ENCODE results near the gene GALM. TPM values are rescaled to one million over a fixed set of nuclear protein-coding genes. Genes with fewer than 3 reads are reported as not detected.
"Not testable (repeated sequence)": the region's sequence is repeated elsewhere in the genome, so short reads cannot be mapped to it uniquely, and the experiment has no call there.

GALM gene
- total and polyA plus RNA-seq, 8 donors = 12.8 to 33.6 (median 25.3) TPM

- intact Hi-C loops (cut with DNase I) = no loop called here
- Histone ChIP-seq H3K4me1 (peaks cover 0 to 7% of the 10 kb centered on the region in 2 donors), H3K27me3 (no peaks in the 10 kb centered on the region), H3K9me3 (no peaks in the 10 kb centered on the region), H3K27ac (no peak overlapping the region), H3K36me3 (no peaks in the 10 kb centered on the region), H3K4me3 (no peak overlapping the region)
- ATAC-seq (no peak), DNase-seq (no peak)
- no peak for TF ChIP-seq CTCF (IDR thresholded peaks at IDR 0.05)
Observed at GRCh38 chr2:38698467-38699003, 32.6 kb downstream of the GALM start.

GRCh38 chr2:38700113-38700785, 34.3 kb downstream of the GALM start:
- no peak for DNase-seq
- H3K9me3 ChIP-seq = no peaks in the 10 kb centered on the region
- no peak overlapping the region for H3K4me3 ChIP-seq
- no peaks in the 10 kb centered on the region for H3K4me1 ChIP-seq
- no peak for TF ChIP-seq CTCF (IDR thresholded peaks at IDR 0.05)
- intact Hi-C loops (cut with DNase I) = no loop called here
- H3K27ac ChIP-seq = no peak overlapping the region
- no peaks in the 10 kb centered on the region for H3K27me3 ChIP-seq
- H3K36me3 ChIP-seq = no peaks in the 10 kb centered on the region
- no peak for ATAC-seq

GRCh38 chr2:38700881-38701458, 35.1 kb downstream of the GALM start:
- intact Hi-C loops (cut with DNase I) = no loop called here

DNA sequence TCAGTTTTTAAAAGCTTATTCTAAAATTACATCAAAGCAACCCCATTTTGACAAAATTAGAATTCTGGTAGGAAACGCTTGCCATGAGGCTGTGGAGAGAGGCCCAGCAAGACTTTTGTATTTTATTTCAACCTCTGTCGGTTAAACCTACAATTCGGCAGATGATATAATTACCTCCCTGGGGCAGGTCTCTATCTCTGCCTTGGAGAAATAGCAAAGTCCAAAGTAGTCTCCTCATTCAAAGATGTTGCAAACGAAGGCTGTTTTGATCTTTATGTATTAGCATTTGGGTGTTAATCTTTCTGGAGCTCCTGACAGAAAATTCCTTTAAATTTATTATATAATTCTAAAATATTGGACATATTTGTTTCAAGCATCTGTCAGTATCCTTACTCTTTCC, 35.6 kb downstream of the GALM start:
- intact Hi-C loops (cut with DNase I) = no loop called here
- H3K4me3 ChIP-seq = no peak overlapping the region
- no peaks in the 10 kb centered on the region for H3K36me3 ChIP-seq
- DNase-seq (no peak), ATAC-seq (no peak)
- H3K4me1 ChIP-seq = no peaks in the 10 kb centered on the region
- no peaks in the 10 kb centered on the region for H3K9me3 ChIP-seq
- H3K27ac ChIP-seq = no peak overlapping the region
- TF ChIP-seq CTCF (IDR thresholded peaks at IDR 0.05) = no peak
- no peaks in the 10 kb centered on the region for H3K27me3 ChIP-seq

More at GRCh38 chr2:38700881-38701458, 35.1 kb downstream of the GALM start:
- no peak overlapping the region for H3K4me3 ChIP-seq
- no peaks in the 10 kb centered on the region for H3K4me1 ChIP-seq
- no peak for TF ChIP-seq CTCF (IDR thresholded peaks at IDR 0.05)
- DNase-seq (no peak), ATAC-seq (no peak)
- no peak overlapping the region for H3K27ac ChIP-seq
- H3K9me3 ChIP-seq = no peaks in the 10 kb centered on the region
- H3K27me3 ChIP-seq = no peaks in the 10 kb centered on the region
- no peaks in the 10 kb centered on the region for H3K36me3 ChIP-seq

DNA sequence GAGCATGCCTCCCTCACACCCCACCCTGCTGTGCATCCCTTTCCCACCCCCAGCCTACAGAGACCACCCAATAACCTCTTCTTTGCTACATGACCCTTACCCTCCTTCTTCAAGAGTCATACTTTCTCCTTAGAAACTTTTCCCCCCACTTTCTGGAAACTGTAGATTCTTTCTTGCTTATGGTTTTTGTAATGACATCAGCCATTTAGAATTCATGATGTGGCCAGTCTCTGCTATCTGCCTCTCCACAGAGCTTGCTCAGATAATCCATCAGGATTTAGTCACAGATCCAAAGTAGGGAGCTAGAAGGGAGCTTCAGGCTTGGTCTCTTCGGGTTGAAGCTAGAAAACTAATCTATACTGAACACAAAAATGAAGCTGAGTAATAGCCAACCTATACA, 36.5 kb downstream of the GALM start:
- TF ChIP-seq CTCF (IDR thresholded peaks at IDR 0.05) = no peak
- H3K27ac ChIP-seq = no peak overlapping the region
- no peaks in the 10 kb centered on the region for H3K4me1 ChIP-seq
- H3K4me3 ChIP-seq = no peak overlapping the region
- no peaks in the 10 kb centered on the region for H3K9me3 ChIP-seq
- intact Hi-C loops (cut with DNase I) = no loop called here
- no peaks in the 10 kb centered on the region for H3K36me3 ChIP-seq
- ATAC-seq (no peak), DNase-seq (no peak)
- no peaks in the 10 kb centered on the region for H3K27me3 ChIP-seq

GRCh38 chr2:38703336-38703735, 37.4 kb downstream of the GALM start:
- H3K27ac ChIP-seq; H3K9me3 ChIP-seq; ATAC-seq; intact Hi-C loops (cut with DNase I); H3K4me1 ChIP-seq; DNase-seq; H3K27me3 ChIP-seq; H3K36me3 ChIP-seq; H3K4me3 ChIP-seq: not testable (repeated sequence)
